Endothelial cell of umbilical vein (primary cell): ENCODE data around the gene TIMMDC1. TPM values are rescaled to one million over a fixed set of nuclear protein-coding genes. Genes with fewer than 3 reads are reported as not detected.
A peak's percentile ranks its signal among the peaks of the same experiment; 100 is the strongest.

Experiments
- BruUV-seq: library from RNA; stranded (reverse); fragments of 400-500 nt; replicated peaks from 2 replicates; lab custom pipeline; 2021; lab: Mats Ljungman, UMichigan
- CTCF ChIA-PET: fragments of 300-600, 350-600 bp; sonication (Branson Sonifier 250); formaldehyde crosslinking; loops from one replicate; lab custom pipeline; 2021; ENCODE audit warnings: antibody characterized with exemption, inconsistent platforms; lab: Charles Lee
- POLR2A ChIA-PET: fragments of 300-600, 350-600 bp; sonication (Branson Sonifier 250); formaldehyde crosslinking; loops from one replicate; lab custom pipeline; 2021; ENCODE audit warnings: antibody characterized with exemption, inconsistent platforms; lab: Charles Lee
- DNase-seq: peaks from one replicate; pipeline ENCODE4 v3.0.0-alpha.2; 2011; ENCODE audit warnings: low read depth, low spot score
- FAIRE-seq: peaks from 2 replicates; lab custom pipeline; 2011; peaks lifted over from hg19 to GRCh38; lab: Jason Lieb, UNC
- H2AFZ ChIP-seq: 2 replicates; pipeline ENCODE4 v1.6.0; 2012; ENCODE audit warnings: low read depth, low read length, control low read depth, inconsistent platforms
- H3K27ac ChIP-seq: 2 replicates; pipeline ENCODE4 v1.5.1; 2011; ENCODE audit warnings: low read depth, mild to moderate bottlenecking, control low read depth, low read length, moderate library complexity; ENCODE audit not compliant: insufficient read depth
- H3K27me3 ChIP-seq, 2 experiments: 2 replicates each; pipeline versions ENCODE4 v1.6.0 to v1.6.1; 2011; ENCODE audit warnings: low read length in 2 of 2, mixed read lengths in 1 of 2; ENCODE audit not compliant: control insufficient read depth in 2 of 2, insufficient read depth in 2 of 2
- H3K36me3 ChIP-seq, 2 experiments: 2 replicates in 1 of 2; 3 replicates in 1 of 2; pipeline ENCODE4 v1.5.1; 2011; ENCODE audit warnings: low read length in 2 of 2, mild to moderate bottlenecking in 1 of 2, moderate library complexity in 1 of 2; ENCODE audit not compliant: control insufficient read depth in 2 of 2, insufficient read depth in 2 of 2; ENCODE audit errors: extremely low read depth in 1 of 2
- H3K4me1 ChIP-seq: 3 replicates; pipeline ENCODE4 v1.5.1; 2011; ENCODE audit warnings: mild to moderate bottlenecking, low read length; ENCODE audit not compliant: control insufficient read depth, insufficient read depth; ENCODE audit errors: extremely low read depth
- H3K4me2 ChIP-seq: 2 replicates; pipeline ENCODE4 v1.6.1; 2011; ENCODE audit warnings: low read length, control low read depth, mixed read lengths; ENCODE audit not compliant: insufficient read depth
- H3K4me3 ChIP-seq, 3 experiments: fragments of 200-600 bp in 1 of 3; sonication (generic), shearing (Covaris generic) in 1 of 3; replicated peaks in 1 of 3; 2 replicates each; pipeline ENCODE4 v1.5.1; 2011 to 2016; ENCODE audit warnings: control low read depth in 3 of 3, low read length in 3 of 3, mild to moderate bottlenecking in 2 of 3, inconsistent platforms in 1 of 3, low read depth in 1 of 3, moderate library complexity in 1 of 3; ENCODE audit not compliant: insufficient read depth in 1 of 3
- H3K79me2 ChIP-seq: 2 replicates; pipeline ENCODE4 v1.6.0; 2012; ENCODE audit warnings: low read length, inconsistent platforms; ENCODE audit not compliant: control insufficient read depth, insufficient read depth
- H3K9ac ChIP-seq: replicated peaks from 2 replicates; pipeline ENCODE3; 2011; ENCODE audit warnings: low read length, control low read depth; ENCODE audit not compliant: insufficient read depth; ENCODE audit errors: extremely low read depth
- H3K9me1 ChIP-seq: replicated peaks from 3 replicates; pipeline ENCODE4 v1.6.0; 2011; ENCODE audit warnings: mild to moderate bottlenecking, low read length; ENCODE audit not compliant: control insufficient read depth, insufficient read depth; ENCODE audit errors: extremely low read depth
- H3K9me3 ChIP-seq: replicated peaks from 2 replicates; pipeline ENCODE4 v1.5.1; 2012; ENCODE audit warnings: low read length, inconsistent platforms; ENCODE audit not compliant: control insufficient read depth, insufficient read depth
- H4K20me1 ChIP-seq: replicated peaks from 2 replicates; pipeline ENCODE3; 2011; ENCODE audit warnings: mild to moderate bottlenecking, low read length; ENCODE audit not compliant: control insufficient read depth, insufficient read depth; ENCODE audit errors: extremely low read depth
- EZH2 ChIP-seq: IDR thresholded peaks from 2 replicates; pipeline ENCODE4 v1.6.1; 2012; ENCODE audit warnings: borderline replicate concordance, low read depth, mild to moderate bottlenecking, moderate library complexity, low read length, inconsistent platforms; ENCODE audit not compliant: severe bottlenecking
- FOS ChIP-seq: IDR thresholded peaks from 2 replicates; pipeline ENCODE4 v1.6.1; 2011; ENCODE audit warnings: mild to moderate bottlenecking, low read length, moderate library complexity, borderline replicate concordance; ENCODE audit not compliant: insufficient read depth
- GATA2 ChIP-seq: IDR thresholded peaks from 2 replicates; pipeline ENCODE4 v1.7.0; 2011; ENCODE audit warnings: low read depth, mild to moderate bottlenecking, moderate library complexity, mixed read lengths, low read length; ENCODE audit not compliant: insufficient read length, insufficient read depth
- JUN ChIP-seq: IDR thresholded peaks from 2 replicates; pipeline ENCODE4 v1.6.1; 2011; ENCODE audit warnings: borderline replicate concordance, low read depth; ENCODE audit not compliant: insufficient read length, insufficient read depth
- MYC ChIP-seq: IDR thresholded peaks from one replicate; pipeline ENCODE4 v1.6.1; 2011; ENCODE audit warnings: mild to moderate bottlenecking, low read depth, low read length
- POLR2A ChIP-seq: IDR thresholded peaks from 2 replicates; pipeline ENCODE4 v1.6.1; 2012; ENCODE audit warnings: low read depth, mild to moderate bottlenecking, control low read depth, low read length
- POLR2AphosphoS5 ChIP-seq: IDR thresholded peaks from 2 replicates; pipeline ENCODE4 v1.6.1; 2012; ENCODE audit warnings: low read depth, mild to moderate bottlenecking, control low read depth, low read length, moderate library complexity; ENCODE audit not compliant: insufficient read depth
- dilution Hi-C: fragments of 300-500 bp; cut with MboI; formaldehyde crosslinking; loops from one replicate; pipeline ENCODE4 v1.15.0; 2019; ENCODE audit warnings: low sequenced_read_pairs; ENCODE audit not compliant: extremely low pct_ligation_motif_present
- intact Hi-C: fragments of 100-400 bp; cut with micrococcal nuclease; formaldehyde crosslinking; loops from one replicate; pipeline ENCODE4 v1.10.0; 2022
- polyA plus RNA-seq, 4 experiments: library from polyadenylated mRNA; depleted of rRNA in 3 of 4; stranded (reverse) in 3 of 4; unstranded in 1 of 4; fragments of >200 nt; gene quantifications; 2 replicates each; pipeline versions ENCODE4 v1.2.1 to v1.2.3, GENCODE V29; 2011 to 2012; ENCODE audit warnings: missing spikeins in 1 of 4
- total RNA-seq: library from RNA; stranded (reverse); gene quantifications from 2 replicates; pipeline ENCODE4 v1.2.3, GENCODE V29; 2021
- TF ChIP-seq, protein P1 (sequence below): IDR thresholded peaks from 2 replicates; pipeline ENCODE4 v1.6.1; 2011; ENCODE audit not compliant: insufficient read depth, insufficient read length
- TF ChIP-seq, protein P2 (sequence below), 2 donors: IDR thresholded peaks; 1 replicate in 1 of 2; 2 replicates in 1 of 2; pipeline ENCODE4 v1.5.1; 2011; ENCODE audit warnings: low read length in 2 of 2, mild to moderate bottlenecking in 2 of 2, moderate library complexity in 2 of 2, control low read depth in 1 of 2, inconsistent platforms in 1 of 2, low read depth in 1 of 2; ENCODE audit not compliant: insufficient read depth in 1 of 2; ENCODE audit errors: extremely low read depth in 1 of 2

Gene TIMMDC1
- total and polyA plus RNA-seq, 2 donors (not counting 3 experiments of a cell fraction or from before 2014, with no cell fraction given) = 49.2 to 76.2 TPM

DNA sequence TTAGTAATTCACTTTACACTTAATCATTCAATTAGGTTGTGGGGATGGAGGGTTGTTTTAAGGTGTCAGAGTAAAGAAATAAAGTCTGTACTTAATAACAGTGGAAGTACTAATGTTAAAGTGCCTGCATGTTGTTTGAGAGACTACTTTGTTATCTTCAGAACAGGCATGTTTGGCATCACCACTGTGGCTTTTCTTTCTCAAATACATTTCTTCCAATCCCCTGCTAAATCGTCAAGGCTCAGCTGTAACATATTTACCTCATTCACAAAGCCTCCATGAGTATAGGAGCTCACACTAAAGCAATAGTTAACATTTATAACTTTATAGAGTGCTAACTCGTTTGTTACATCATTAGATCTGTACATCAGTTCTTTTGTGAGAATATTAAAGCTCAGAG is 2.6 kb downstream of the TIMMDC1 start:
- intact Hi-C loops (no loop called here), dilution Hi-C loops (no loop called here)
- H3K9me1 ChIP-seq = no peaks in the 10 kb centered on the region
- DNase-seq (peak; percentile 46), FAIRE-seq (no peak)
- H4K20me1 ChIP-seq = no peaks in the 10 kb centered on the region
- no peaks in the 10 kb centered on the region for H3K9me3 ChIP-seq
- peaks cover 26% of the 10 kb centered on the region for H3K4me1 ChIP-seq
- peak overlapping the region; percentile 67 for H3K4me2 ChIP-seq
- peaks cover 0 to 8% of the 10 kb centered on the region in 2 experiments for H3K36me3 ChIP-seq
- peaks cover 15% of the 10 kb centered on the region for H3K79me2 ChIP-seq
- no TSS peak for BruUV-seq
- no peak overlapping the region for H2AFZ ChIP-seq
- no peak overlapping the region for H3K9ac ChIP-seq
- peak overlapping the region in 1 of 3 experiments; percentile 83 for H3K4me3 ChIP-seq
- TF ChIP-seq EZH2 (no peak), JUN (no peak), POLR2A (no peak), GATA2 (no peak), FOS (no peak), MYC (no peak), POLR2AphosphoS5 (no peak)
- TF ChIP-seq, protein P1, sequence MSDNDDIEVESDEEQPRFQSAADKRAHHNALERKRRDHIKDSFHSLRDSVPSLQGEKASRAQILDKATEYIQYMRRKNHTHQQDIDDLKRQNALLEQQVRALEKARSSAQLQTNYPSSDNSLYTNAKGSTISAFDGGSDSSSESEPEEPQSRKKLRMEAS = no peak
- TF ChIP-seq, protein P2, sequence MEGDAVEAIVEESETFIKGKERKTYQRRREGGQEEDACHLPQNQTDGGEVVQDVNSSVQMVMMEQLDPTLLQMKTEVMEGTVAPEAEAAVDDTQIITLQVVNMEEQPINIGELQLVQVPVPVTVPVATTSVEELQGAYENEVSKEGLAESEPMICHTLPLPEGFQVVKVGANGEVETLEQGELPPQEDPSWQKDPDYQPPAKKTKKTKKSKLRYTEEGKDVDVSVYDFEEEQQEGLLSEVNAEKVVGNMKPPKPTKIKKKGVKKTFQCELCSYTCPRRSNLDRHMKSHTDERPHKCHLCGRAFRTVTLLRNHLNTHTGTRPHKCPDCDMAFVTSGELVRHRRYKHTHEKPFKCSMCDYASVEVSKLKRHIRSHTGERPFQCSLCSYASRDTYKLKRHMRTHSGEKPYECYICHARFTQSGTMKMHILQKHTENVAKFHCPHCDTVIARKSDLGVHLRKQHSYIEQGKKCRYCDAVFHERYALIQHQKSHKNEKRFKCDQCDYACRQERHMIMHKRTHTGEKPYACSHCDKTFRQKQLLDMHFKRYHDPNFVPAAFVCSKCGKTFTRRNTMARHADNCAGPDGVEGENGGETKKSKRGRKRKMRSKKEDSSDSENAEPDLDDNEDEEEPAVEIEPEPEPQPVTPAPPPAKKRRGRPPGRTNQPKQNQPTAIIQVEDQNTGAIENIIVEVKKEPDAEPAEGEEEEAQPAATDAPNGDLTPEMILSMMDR (IDR thresholded peaks at IDR 0.05; ENCODE audit: extremely low read depth in 1 of 2, insufficient read depth in 1 of 2, low read depth in 1 of 2, low read length in 2 of 2) = no peak
- ChIA-PET CTCF (interaction anchor here (1.4 to 1.6 kb wide), 2 partner anchors 58 to 175 kb away, joined by 3 to 4 read pairs; partner anchors contain the start of gene CD80), POLR2A (no interaction called here)
- H3K27ac ChIP-seq = peak overlapping the region; percentile 3
- H3K27me3 ChIP-seq = no peaks in the 10 kb centered on the region
